CD4-positive, alpha-beta T cell treated with Interleukin-1 beta for 1 hour (primary cell): ENCODE data around the gene JARID2.

ENCODE experiments used
- DNase-seq, 2 donors: peaks; one replicate each; pipeline ENCODE4 v3.0.0-alpha.2; 2020 to 2022

Gene JARID2

DNA sequence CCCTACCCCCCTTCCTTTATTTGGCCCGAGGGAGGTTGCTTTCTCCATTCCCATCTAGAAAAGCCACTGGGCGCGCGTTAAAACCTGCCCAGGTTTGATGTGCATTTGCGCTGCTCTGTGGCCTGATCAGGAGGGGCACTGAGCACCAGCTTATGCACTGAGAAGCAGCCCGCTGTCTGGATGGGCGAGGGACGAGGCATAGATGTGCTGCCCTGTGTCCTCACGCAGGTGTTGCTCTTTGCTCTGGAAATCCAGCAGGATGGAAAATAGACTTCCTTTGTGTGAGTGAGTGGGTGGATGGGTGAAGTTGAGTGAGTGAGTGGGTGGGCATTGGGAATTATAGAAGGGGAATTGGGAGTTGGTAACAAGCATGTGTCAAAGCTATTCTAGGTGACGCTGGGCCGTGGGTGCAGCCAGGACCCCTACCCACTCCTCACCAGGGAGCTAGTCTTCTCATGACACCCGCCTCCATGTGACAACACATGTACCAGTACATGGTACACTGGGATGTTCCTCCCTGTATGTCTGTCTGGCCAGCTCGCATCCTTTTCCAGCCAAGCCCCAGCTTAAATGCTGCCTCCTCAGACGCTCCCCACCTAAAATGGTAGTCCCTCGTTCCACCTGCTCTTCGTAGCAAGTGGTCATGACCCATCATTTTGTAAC, 254.3 kb downstream of the JARID2 start:
- DNase-seq, result no peak

DNA sequence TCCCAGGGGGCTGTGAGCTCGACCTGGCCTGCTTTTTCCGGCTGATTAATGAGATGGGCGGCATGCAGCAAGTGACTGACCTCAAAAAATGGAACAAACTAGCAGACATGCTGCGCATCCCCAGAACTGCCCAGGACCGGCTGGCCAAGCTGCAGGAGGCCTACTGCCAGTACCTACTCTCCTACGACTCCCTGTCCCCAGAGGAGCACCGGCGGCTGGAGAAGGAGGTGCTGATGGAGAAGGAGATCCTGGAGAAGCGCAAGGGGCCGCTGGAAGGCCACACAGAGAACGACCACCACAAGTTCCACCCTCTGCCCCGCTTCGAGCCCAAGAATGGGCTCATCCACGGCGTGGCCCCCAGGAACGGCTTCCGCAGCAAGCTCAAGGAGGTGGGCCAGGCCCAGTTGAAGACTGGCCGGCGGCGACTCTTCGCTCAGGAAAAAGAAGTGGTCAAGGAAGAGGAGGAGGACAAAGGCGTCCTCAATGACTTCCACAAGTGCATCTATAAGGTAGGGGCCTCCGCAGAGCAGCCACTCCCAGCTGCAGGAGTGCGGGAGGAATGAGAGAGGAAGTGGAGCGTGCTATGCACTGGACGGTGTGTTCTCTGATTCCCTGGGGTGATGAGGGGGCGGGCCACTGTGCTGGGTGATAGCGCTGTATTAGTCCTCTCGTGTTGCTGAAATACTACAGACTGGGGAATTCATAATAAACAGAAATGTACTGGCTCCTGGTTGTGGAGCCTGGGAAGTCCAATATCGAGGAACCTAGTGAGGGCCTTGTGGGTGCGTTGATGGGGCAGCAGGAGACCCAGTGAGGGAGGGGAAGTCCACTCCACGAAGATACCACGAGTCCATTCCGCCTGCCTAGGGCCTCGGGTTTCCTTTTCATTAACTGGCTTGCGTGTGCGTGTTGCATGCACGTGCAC, 255.3 kb downstream of the JARID2 start:
- DNase-seq, result no peak

DNA sequence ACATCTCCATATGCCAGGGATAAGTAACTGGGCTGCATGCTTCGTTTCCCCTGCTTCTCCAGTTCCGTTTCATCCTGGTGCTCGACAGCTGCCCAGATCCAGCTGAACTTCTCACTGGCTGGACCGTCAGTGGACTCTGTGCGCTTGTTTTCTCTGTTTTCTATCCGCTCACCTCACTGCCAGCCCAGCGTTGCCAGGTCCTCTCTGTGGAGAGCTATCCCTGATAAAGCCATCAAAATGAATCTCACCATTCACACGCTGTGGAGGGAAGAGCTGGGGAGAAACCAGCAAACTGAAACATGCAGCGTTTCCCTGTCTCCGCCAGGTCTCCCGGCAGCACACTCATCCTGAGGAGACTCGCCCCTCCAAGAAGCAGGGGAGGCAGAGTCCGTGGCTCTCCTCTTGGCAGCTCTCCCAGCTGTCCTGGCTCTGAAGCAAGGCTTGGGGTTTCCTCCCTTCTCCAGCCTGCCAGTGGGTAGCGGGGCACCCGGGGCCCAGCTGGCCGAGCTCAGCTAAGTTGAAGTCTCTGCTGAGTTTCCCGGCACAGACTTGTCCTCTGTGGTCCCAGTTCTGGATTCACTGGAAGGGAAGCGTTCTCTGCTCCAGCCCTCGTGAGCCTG, 256.1 kb downstream of the JARID2 start:
- DNase-seq, result no peak

DNA sequence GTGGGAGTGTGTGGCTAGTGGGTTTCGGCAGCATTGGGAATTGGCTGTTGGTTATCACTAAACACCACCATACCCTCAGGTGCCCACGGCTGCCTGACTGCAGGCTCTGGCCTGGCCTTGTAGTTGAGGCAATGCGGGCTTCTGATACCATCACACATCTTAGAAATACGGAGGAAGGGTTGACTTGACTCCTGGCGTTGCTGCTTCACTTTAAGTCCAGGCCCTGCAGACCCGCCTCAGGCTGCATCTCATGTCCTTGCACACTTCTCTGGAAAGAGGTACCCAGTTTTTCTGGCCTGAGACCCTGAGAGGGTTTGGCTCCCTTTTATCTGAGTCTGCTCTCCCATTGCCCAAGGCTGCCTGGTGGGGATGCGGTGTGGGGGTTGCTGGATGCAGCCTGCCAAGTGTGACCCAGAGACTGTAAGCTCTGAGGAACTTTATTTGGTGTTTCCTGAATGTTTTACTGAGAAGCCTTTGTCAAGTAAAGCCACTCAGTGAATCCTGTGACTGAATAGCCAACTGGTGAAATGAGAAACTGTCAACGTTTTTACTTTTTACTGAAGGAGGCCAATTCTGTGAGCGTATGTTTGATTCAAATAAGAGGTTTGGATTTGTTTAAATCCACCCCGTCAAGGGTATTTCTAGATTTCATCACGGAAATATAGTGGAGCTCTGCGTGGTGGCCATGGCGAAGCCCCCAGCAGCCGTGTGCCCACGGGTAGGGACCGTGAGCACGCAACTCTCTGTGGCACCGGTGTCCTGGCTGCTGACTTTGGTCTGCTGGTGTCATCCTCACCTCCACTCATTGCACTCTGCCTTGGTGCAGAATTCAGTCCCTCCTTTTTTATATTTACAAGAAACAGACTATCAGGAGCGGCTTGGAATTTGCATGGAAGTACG, 256.8 kb downstream of the JARID2 start:
- no peak for DNase-seq

DNA sequence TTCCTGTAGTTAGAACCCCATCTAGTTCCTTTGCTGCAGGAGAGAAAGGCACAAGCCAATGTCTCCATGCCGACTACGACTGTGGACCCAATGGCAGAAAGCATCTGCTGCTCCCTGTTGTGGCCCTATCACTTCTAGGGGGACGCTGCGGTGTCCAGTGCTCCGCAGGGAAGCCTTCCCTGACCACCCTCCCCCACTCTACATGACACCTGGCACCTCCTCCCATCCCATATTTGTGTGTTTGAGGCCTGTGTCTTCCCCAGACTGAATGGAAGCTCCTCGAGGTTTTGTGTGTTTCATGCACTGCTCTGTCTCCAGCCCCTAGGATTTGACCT, 257.4 kb downstream of the JARID2 start:
- DNase-seq, result no peak

DNA sequence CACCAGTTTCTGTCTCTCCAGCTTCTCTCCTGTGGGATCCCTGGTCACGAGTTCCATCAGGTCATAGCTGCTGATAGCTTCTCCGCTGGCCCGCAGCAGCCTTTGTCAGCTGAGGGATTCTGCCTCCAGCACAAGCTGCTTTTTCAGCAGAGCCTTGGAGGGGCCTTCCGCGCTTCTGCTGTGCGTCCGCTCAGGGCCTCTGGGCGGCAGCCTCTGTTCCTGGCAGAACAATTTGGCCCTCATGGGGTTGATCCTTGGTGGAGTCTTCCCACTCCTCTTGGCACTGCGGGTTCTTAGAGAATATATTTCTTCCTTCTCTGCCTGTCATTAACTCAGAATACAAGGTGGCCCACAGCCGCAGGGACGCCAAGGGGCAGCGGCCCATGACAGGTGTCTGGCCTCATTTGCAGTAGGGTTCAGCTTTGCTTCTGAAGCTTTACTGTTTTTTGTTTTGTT, 258.2 kb downstream of the JARID2 start:
- no peak for DNase-seq

DNA sequence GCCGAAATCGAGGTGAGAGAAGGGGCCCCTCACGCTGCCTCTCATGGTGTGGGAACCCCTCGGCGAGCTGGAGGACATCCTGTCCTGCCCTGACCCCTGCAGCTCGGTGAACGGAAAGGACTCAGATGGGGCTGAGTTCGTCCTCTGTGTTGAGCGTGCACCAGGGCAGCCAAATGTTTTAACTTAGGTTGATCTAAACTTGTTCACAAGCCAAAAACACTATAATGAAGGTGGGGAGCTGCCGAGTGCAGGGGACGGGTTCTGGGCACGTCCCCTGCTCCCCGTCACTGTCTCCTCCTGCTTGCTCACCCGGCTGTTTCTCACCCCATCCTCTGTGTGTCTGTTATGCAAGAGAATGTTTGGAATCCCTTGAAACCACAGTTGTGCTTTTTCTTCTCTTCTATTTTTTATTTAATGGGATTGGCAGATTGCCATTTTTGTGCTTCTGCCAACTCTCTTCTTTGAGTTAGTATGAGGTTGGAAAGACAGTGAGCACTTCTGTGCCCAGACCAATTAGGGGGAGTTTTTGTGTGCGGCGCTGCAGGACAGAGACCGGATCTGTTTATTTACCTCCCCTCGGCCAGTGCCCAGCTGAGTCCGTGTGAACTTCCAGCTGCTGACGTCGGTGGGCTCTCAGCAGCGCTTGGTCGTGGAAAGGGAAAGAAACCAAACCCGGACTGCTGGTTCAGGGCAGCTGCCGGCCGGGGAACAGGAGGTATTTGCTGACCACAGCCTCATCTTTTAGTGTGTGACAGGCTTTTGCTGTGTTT, 258.9 kb downstream of the JARID2 start:
- DNase-seq, result no peak

DNA sequence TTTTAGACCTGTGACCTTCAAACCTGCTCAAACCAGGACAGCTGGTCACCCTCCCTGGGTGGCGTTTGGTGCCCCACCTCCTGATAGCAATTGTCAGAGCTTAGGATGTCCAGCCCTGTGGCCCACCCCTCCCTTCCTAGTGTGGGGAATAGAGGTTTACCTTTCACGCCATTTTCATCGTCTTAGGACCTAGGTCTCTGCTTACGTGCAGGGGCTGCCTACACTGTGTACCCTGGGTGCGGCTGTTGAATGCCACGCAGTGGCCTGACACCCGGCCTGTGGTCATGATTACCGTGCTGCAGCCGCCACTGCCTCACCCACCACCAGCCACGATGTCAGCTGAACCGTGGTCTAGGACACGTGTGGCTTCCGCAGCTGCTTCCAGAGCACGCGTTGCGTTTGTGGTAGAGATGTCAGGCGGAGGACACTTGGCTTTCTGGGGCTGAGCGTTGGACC, 259.6 kb downstream of the JARID2 start:
- no peak for DNase-seq

DNA sequence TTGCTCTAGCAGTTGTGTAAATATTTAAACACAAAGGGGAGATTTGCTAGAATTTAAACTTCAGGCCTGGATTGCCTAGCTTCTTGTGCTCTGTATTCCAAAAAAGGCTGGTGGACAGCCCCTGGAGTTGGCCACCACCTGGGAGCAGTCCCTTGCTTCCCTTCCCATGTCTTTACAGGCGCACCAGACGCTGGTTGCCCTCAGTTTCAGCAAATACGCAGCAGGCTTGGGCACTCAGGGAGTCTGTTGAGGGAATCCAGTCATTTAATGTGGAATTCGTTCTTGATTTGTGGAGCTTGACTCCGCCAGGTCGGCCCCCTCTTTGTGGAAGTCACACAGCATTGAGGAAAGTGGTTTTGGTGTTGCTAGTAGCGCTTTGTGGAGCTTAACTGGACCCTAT, 260.2 kb downstream of the JARID2 start:
- no peak for DNase-seq

DNA sequence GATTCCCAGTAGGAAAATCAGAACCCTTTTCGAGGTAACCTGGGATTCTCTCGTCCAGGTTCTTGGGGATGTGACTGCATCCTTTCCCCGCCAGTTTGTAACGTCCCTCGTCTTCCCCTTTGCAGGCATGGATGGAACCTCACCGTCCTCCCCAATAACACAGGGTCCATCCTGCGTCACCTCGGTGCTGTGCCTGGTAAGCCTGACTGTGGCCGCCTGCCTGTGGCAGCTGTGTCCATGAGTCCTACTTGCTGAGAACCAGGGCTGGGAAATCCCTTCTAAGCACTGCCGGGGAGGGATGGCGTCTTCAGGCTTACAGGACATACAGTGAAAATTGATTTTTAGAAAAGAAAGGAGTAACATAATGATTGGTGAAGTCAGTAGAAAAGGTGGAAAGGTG, 261.4 kb downstream of the JARID2 start:
- no peak for DNase-seq

DNA sequence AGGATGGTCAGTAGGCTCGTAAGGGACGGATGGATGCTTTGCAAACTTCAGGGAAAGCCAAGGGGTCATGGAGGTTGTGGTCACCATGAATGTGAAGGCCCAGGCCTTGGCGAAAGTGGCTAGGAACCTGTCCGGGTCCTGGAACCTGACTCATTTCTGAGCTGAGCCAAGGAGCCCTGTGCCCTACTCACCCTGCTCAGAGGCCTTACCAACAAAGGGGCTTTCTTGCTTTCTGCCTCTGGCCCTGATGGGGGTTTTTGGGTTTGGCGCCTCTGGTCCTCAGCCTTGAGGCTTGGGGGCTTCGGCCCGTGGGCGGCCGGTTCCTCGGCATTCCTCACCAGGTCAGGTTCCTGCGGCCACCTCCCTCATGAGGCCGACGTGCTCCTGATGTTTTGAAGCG, 261.9 kb downstream of the JARID2 start:
- no peak for DNase-seq

DNA sequence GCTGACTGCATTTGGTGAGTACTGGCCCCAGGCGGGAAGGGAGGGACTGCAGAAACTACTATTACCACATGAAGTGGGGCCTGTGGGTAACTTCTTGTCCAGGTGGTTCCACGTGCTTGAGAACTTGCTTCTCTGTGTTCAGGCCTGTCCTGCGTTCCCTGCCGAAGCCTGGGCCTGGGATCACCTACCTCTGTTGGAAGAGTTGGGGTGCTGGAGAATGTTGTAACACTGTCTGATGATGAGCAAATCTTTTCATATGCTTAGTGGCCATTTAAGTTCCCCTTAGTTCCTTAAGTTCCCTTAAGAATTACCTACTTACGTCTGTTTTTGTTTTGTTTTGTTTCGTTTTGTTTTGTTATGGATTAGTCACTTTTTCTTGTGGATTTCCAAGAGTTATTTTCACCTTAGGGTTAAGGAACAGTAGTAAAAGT, 262.6 kb downstream of the JARID2 start:
- no peak for DNase-seq

DNA sequence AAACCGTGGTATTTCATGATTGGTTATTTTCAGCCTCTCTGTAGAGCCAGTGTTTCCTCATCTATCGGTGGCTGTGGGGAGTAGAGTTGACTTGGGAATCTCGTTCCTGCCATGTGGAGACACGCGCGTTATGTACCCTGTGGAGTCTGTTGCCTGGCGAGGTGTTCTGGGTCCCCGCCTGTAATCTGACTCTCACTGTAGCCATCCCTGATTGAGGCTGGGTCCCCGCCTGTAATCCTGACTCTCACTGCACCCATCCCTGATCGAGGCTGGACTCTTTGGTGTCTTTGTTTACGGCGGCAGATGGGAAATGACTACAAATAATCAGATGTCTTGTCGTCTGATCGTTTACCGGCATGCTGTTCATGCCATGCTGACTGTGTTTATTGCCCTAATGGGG, 263.1 kb downstream of the JARID2 start:
- DNase-seq, result no peak

DNA sequence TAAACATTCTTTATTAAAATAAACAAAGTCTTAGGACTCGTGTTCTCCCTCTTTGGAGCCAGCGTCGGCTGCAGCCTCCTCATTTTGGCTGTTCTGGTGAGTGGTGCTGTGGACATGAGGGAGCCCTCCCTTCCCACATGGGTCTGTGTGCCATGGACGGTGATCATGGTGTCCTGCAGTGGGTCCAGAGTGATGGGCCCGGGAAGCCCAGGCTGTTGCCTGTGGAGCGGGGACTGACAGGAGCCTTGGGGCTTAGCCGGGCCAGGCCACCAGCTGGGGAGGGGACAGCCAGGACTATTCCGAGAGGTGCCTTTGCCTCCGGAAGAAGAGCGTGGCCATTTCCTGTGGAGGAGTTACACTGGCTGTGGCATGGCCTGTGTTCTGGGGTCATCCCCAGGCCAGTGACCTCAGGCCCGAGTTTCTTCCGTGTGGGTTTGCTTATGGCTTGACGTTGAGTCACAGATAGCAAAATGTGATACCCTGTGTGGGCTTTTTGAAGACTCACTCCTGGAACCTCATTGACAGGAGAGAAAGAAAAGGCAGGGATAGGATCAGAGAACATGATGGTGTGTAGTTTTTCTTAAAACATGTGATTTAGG, 263.6 kb downstream of the JARID2 start:
- no peak for DNase-seq

DNA sequence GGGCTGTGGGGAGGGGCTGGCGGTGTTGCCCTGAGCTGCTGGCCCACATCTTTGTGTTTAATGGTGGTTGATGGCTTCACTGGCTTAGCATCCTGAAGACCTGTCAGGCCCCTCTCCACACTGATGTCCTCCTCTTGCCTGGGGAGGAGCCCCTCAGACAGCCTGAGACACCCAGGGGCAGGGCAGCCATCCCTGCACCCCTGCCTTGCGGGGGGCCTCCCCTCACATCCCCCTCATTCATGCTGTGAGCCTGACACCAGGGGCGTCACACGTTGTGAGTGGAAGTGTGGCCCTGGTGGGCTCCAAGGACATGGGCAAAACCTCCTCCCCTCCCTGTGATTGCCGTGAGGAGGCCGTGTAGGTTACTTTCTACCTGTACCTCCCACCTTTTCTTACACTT, 264.3 kb downstream of the JARID2 start:
- no peak for DNase-seq

DNA sequence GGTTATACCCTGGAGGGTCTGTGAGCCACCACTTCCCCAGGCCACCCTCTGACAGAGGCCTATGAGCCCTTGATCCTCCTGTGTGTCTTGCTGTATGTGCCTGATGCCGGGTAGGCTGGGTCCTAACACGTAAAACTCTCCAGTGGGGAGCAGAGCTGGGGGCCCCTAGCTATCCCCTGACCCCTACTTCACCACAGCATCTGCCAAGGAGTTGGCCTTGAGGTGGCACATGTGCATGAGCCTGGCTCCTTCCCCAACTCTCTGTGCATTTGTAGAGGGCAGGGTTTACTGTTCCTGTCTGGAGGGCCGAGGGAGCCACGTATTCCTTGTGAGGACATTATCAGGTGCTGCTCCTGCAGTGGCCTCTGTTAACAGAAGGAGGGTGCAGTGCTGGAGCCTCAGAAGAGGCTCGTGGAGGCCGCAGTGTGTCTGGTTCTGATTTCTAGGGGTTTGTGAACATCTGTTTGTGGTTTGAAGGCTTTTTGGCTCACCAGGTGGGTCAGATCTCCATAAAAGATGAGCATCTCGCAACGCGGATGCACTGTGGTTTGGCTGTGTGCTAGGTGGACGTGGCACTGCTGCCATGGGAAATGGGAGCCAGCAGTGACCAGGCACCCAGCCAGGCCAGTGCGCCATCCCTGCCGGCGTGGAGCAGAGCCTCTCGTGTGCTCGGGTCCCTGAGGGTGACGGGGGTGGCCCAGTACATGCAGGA, 264.8 kb downstream of the JARID2 start:
- no peak for DNase-seq

DNA sequence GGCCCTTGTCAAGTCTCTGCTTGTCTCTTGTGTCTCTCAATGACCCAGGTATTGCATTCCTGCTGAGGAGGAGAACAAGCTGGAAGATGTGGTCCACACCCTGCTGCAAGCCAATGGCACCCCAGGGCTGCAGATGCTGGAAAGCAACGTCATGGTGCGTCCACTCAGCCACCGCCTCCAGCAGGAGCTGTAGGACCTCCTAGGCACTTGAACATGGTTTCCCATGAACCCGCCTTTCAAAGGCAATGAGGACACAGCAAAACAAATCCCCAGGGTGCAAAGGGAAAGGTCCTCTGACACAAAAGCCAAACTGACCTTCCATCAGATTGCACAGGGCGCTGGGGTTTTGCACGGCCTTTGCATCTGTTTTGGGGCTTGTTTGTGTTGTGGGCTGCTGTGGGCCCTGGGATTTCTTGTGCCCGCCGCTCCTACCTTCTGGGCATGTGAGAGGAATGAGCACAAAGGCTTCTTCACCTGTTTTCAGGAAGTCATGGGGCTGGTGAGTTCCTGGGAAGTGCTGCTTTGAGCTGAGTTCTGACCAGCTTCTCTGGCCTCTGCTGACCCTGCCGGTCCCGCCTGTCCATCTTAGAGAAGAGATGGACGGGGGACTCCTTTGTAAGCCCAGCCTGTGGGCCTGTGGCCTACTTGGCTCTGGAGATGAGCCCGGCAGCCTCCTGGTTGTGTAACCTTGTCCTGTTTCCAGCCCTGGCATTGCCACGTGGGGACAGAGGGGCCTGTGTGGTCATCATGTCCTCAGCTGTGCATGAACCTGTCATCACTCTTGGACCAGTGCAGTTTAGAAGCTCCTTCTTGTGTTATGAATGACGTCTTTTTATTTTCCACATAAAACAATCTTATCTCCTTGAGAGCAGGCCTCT, 265.6 kb downstream of the JARID2 start:
- DNase-seq, result no peak

DNA sequence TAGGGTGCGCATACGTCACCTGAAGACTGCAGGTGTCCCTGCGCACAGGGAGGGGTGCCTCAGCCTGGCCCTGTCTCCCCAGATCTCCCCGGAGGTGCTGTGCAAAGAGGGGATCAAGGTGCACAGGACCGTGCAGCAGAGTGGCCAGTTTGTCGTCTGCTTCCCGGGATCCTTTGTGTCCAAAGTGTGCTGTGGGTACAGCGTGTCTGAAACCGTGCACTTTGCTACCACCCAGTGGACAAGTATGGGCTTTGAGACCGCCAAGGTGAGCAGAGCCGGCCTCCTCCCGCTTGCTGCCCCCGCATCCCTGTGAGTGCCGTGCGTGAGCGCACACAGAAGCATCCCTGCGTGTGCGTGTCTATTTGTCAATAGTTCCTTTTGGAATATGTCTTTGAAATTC, 266.3 kb downstream of the JARID2 start:
- DNase-seq, result no peak

DNA sequence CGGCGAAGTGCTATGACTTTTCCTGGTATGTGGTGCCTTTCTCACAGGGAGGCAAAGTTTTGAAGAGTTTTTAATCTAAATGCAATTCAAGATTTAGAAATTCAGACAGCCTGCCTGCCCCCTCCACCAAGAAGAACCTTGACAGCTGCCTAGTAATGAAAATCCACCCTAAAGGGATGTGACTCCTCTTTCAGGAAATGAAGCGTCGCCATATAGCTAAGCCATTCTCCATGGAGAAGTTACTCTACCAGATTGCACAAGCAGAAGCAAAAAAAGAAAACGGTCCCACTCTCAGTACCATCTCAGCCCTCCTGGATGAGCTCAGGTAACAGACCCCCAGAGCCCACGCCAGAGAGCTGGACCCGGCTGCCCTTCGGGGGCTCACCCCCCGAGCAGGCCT, 266.9 kb downstream of the JARID2 start:
- no peak for DNase-seq
